Measurements from ENCODE around the gene MGRN1. TPM values are rescaled to one million over a fixed set of nuclear protein-coding genes. Genes with fewer than 3 reads are reported as not detected.

MGRN1 gene
- total RNA-seq, 1 donor from 2014 or later, result 127 TPM

DNA sequence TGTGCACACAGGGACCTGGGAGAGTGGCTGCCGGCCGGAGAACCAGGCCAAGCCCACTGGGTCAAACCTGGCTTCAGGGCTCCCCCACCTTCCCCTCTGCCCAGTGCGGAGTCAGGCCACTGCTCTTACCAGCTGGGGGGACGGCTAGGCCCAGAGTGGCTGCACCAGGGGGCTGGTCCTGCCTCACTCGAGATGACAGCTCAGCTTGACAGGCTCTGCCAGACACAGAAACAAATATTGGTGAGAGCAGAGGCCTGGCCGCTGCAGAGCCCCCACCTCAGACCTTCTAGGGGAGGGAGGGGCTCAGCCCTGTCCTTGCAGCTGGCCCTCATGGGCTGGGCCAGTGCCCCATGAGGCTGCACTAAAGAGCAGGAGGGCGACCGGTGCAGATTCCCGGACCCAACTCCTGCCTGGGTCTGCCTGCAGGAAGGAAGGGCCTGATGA lies 73.2 kb downstream of the MGRN1 start:
- DNase-seq (ENCODE audit: low spot score), result no peak

DNA sequence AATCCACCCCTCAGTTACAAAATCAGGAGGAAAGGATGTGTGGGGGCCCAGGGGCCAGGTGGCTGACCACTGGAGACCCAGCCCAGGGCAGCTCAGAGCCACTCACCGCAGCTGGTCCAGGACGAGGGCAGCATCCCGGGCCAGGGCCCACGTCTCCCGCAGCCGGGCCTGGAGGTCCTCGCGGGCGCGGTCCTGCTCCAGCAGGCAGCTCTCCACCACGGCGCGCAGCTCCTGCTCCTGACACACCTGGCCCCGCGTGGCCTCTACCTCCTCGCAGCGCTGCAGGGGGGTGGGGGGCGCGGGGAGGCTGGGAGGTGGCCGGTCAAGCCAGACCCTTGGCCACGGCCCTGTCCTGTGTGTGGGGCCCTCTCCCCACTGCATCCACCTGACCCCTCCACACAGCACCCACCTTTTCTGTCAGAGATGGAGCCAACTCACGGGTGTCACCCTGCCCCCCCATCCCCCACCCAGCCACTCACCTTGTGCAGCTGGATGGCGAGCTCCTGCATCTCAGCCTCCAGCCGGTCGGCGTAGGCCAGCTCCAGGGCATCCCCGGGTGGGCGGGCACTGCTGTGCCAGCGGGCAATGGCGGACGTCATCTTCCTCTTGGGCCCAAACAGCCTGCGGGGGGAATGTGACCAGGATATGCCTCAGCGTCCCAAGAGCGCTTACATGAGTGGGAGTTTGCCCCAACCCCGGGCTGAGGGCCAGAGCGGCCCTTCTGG lies 73.9 kb downstream of the MGRN1 start:
- no peak for DNase-seq (ENCODE audit: low spot score)

DNA sequence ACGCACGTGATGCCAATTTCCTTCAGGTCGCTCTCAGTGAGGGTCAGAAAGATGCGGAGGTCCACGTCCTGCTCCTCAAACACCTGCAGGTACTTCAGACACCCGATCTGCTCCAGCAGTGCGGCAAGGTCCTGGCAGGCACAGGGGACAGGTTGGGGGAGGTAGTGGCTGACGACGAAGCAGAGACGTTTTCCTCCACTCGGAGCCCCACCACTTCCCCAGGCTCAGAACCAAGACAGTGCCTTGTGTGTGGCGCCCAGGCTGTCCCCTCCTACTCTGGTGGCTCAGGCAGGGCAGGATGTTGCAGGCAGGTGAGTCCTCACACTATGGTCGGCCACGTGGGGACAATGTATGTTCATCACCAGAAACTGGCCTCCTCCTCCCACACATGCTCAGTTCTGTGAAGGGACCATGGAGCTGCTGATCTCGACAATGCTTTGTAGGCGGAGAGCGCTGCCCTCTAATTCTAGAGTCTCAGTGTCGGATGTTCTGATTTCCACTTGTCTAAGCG lies 74.5 kb downstream of the MGRN1 start:
- no peak for DNase-seq (ENCODE audit: low spot score)

DNA sequence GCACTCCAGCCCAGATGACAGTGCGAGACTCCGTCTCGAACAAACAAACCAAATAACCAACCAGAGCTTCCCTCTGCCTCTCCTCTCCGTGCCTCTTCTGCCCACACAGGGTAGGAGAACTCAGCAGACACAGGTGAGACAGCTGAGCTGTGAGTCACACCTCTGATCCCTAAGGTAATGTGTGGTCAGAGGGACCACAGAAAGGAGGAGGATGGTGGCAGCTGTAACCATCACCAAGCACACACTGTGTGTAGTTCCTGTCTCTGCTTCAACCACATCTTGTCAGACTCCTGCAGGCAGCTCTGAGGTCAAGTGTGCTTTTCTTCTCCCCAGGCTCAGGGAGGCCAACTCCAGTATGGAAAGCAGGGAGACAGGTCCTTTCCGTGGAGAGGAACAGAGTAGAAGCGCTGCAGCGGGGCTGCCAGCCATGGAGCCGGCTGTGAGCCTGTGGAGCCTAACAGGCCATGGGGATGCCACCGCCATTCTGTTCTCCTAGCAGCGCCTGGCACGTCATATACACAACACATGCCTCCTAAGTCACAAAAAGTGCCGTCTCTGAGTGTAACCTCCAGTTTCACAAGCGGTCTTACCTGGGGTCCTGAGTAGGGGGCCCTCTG lies 75.9 kb downstream of the MGRN1 start:
- no peak for DNase-seq (ENCODE audit: low spot score)

DNA sequence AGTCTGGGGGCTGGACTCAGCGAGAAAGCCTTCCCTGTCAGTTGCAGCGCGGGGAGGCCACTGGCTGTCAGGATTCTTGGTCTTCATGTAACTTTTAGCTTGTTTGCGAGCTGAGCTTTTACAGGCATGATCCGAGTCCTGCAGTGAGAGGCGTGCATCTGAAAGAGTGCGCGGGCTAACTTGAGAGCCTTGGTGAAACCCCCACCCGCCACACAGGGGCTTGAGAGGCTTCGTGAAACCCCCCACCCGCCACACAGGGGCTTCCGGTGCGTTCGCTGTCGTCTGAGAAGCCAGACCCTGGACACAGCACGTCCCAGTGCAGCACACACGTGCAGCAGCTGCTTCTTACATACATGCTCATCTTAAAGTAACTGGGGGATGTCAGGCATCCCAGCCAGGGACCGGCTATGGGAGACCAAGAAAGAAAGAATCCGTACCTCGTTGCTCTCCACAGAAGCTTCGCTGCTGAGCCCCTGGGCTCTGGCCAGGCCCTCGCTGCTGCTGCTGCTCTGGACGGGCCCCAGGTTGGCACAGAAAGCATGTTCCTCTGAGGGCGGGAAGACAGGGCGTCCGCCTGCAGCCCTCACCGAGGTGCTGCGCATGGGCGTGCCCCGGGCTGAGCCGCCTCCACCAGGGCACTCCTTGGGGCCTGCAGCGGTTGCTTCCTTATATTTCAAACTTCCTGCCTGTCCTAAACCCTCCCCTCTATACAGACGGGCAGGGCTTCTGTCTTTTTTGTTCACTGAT lies 76.5 kb downstream of the MGRN1 start:
- DNase-seq (ENCODE audit: low spot score), result no peak

DNA sequence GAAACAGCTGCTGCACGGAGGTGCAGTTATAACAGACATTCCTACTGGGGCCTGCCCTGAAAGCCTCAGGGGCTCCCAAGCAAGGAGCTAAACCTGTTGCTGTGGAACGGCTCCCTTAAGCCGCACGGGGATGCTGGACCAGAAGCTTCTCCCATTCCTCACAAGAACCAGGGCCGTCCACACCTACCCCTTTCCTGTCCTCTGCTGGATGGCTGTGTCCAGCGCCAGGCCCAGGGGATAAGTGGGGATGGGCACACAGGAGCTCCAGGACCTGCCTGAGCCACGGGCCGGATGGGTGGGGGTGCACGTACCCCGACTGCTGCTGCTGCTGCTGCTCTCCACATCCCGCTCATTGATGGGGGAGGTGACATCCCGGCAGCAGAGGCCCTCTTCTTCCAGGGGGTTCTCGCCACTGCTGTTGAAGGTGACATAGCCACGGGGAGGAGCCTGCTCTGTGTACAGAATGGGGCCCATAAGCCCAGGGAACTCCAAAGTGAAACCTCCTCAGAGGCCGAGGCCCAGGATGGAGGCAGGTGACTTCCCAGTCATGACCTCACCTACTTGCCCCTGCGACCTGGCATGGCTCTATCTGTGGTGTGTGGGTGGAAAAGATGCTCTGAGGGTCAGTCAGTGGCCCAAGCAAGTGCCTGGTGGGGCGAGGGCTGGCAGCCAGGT lies 77.3 kb downstream of the MGRN1 start:
- no peak for DNase-seq (ENCODE audit: low spot score)

DNA sequence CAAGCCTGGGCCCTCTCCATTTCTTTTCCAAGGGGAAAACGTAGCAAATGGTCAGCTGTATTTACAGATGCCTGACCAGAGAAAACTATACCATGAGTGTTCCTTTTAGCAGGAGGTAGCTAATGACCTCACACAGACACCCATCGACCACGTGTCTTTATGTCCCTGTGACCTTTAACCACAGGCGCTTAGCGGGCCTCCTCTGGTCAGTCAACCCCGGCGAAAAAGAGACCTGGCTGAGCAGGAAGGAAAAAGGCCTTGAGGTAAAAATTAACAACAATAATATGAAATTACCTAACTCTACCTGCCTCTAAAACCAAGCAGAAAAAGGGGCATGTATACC lies 77.8 kb downstream of the MGRN1 start:
- DNase-seq (ENCODE audit: low spot score), result no peak

DNA sequence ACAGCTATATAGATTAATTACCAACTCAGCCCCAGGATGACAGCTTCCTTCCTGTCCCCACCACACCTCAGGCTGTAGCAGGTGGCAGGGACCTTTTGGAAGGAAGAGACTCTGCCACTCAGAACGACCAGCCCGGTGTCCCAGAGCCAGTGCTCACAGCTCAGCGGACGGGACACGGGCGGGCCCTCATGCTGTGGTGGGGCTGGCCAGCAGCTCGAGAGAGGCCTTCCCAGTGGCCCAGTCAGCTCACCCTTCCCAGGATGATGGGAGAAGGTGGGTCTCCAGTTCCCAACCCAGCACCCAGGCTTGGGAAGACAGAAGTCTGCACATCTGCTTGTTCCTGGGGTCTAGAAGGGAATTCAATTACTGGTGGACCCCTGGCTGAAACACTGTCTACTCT lies 79.3 kb downstream of the MGRN1 start:
- no peak for DNase-seq (ENCODE audit: low spot score)

DNA sequence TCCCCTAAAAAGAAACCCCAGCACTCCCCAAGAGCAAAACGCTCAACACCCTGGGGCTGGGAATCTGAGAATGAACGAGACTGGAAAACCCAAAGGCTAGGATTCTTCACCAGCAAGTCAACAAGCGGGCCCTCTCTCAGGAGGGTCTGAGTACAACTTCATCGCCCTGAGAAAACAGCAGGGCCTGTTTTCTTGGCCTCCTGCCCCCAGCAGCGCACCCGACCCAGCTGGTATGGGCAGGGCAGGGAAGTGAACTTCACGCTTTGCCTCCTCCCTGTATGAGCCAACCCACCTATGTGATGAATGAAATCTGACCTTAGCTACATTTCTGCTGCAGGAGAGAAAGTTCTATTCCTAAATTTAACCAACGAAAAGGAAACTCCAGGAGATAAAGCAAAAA lies 79.9 kb downstream of the MGRN1 start:
- no peak for DNase-seq (ENCODE audit: low spot score)

DNA sequence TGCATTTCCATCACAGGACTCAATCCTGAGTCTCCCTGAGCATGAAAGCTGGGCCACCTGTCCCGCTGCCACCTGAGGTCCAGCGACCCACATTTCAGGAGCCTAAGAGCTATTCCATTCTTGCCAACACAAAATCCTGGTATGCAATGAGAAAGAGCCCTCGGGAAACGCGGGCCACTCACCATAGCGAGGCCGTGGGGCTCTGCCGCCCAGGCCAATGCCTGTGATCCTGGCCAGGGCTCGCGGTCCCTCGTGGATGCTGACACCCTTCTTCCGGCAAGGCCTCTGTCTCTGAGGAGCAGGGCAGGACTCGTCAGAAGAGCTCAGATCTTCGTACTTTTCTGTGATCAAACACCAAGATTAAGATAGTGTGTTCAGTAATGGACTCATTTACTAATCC lies 80.3 kb downstream of the MGRN1 start:
- no peak for DNase-seq (ENCODE audit: low spot score)

DNA sequence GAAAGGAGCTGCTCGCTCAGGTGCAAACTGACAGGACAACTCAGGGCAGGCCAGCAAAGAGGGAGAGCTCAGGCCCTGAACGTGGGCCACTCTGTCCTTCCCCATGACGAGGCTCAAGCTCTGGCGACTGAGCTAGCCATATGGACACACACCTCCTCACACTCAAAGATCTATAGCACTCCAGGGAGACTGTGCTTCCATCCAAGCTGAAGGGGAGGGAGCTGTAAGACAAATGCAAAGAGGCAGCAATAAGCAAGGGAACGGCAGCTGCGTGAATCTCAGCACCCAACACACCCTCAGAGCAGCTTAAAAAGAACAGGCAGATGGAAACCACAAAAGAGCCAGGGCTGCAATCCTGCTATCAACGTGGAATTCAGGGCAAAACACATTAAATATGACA lies 82.2 kb downstream of the MGRN1 start:
- DNase-seq (ENCODE audit: low spot score), result no peak

DNA sequence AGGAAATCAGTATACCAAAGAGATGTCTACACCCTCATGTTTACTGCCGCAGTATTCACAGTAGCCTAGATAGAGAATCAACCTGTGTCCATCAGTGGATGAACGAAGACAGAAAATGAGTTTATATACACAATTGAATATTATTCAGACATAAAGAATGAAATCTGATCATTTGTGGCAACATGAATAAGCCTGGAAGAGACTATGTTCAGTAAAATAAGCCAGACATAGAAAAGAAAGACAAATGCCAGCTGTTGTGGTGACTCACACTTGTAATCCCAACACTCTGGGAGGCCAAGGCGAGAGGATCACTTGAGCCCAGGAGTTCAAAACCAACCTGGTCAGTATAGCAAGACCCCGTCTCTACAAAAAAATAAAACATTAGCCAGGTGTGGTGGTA lies 84.9 kb downstream of the MGRN1 start:
- no peak for DNase-seq (ENCODE audit: low spot score)

DNA sequence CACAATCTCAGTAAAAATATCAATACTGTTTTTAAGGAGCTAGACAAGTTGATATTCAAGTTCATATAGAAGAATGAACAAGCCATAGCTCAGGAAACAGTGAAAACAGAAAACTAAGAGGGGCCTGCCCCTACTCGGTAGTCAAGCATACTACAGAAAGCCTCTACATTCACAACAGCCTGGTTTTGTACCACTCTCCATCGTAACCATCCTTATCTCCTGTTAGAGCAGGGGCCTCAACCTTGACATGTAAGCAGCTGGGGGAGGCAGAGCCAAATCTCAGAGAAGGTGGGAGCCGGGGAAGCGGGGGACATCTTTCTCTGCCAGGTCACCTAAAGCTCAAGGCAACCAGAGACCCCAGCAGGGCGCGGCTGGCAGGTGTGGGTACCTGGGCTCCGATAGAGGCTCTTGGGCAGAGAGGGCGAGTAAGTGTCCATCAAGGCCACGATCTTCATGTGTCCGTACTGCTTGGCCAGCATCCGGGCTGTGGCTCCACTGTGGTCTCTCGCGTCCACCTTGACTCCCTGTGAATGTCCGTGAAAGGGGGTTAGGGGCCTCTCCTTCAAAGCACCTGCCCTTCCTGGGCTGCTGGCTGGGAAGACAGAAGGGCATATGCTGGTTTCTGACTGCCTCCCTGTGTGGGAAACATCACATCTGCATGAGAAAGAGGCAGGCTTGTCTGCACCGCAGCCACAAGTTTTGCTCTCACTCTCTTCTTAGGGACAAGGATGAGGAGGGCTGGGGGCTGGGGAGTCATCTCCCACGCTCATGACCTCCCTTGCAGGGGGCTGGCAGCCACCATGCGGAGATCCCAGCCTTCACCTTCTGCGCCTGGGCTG lies 89.3 kb downstream of the MGRN1 start:
- DNase-seq (ENCODE audit: low spot score), result no peak

DNA sequence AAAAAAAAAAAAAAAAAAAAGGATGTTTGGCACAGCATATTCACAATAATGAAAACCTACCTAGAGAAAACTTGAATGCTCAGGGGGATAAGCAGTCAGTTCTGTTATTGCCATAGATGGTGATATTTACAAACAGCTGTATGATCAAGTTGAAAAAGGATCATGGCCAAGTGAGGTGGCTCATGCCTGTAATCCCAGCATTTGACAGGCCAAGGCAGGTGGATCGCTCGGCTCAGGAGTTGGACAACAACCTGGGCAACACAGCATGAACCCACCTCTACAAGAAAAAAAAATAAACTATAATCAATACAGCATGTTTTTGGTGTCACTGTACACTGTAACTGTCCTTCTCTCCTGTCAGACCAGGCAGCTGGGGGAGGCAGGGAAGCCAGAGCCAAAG lies 90.4 kb downstream of the MGRN1 start:
- DNase-seq (ENCODE audit: low spot score), result no peak

DNA sequence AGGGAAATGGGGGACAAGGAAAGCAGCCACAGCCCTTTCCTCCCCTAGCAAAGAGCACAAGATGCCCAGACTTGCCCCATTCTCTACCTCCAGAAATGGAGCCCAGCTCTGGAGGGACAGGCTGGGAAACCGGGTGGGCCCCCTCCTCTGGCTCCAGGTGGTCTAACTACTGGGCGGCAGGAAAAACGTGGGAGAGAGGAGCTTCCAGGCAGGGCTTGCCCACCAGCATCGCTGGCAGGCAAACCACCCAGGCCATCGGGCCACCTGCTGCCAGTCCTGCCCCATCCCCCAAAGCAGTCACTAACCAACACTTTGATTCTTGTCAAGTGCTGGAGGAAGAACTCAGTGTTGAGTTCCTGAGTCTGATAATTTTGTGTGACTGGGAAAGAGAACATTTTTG lies 93.8 kb downstream of the MGRN1 start:
- DNase-seq (ENCODE audit: low spot score), result no peak

DNA sequence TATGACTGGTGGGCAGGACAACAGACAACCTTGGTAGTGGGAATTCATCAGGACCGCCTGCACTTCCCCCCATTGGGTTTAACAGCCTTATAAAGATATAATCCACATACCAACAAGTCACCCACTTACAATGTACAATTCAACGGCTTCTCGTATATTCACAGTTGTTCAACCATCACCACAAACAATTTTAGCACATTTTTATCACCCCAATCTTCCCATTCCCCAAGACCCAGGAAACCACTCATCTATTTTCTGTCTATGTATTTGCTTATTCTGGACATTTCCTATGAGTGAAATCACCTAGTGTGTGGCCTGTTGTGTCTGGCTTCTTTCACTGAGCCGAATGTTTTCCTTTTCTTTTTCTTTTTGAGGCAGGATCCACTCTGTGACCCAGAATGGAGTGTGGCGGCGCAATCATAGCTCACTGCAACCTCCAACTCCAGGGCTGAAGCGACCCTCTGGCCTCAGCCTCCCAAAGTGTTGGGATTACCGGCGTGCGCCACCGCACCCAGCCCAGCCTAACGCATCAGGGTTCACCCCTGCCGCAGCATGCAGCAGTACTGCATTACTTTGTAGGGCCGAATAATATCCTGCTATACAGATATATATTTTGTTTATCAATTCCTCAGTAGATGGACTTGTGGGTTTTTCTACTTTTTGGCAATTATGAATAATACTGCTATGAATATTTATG lies 98.6 kb downstream of the MGRN1 start:
- no peak for DNase-seq (ENCODE audit: low spot score)

DNA sequence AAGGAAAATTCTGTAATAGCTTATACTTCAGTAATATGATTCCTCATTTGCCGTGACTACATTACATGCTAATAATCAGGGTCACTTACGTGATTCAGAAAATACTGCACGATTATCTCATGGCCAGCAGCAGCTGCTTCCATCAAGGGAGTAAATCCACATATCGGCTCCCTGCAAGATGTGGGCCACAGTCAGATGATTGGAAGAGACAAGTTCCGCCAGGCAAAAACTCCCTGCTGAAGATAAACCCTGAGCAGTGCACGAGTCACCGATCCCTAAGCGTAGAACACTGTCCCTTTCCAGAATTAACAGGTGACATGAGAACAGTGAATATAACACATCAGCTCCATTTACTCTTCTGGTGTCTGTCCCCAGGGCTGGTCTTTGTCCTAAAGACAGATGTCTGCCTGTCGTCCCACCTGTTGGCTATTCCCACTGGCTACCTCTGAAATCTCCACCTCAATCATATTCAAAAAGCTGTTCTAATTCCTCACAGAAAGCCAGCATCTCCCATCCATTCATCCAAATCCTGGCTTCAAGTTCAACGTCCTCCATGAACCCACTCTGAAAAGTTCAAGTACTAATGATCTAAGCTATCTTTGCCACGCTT lies 100.1 kb downstream of the MGRN1 start:
- no peak for DNase-seq (ENCODE audit: low spot score)

DNA sequence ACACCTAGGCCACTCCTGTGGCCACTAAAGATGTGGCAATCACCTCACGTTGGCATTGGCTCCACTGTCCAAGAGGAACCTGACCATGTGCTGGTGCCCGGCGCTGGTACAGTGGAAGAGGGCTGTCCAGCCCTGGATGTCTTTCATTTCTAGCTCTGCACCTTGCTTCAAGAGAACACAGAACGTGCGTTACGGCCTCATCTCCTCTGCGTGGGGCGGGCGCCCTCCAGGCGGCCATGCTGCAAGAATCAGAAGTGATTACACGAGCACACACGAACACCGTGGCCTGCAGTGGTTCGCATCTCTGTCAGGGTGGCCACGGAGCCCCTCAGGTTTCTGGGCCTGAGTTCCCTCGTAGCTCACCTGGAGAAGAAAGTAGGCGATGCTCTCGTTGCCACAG lies 102.0 kb downstream of the MGRN1 start:
- no peak for DNase-seq (ENCODE audit: low spot score)

DNA sequence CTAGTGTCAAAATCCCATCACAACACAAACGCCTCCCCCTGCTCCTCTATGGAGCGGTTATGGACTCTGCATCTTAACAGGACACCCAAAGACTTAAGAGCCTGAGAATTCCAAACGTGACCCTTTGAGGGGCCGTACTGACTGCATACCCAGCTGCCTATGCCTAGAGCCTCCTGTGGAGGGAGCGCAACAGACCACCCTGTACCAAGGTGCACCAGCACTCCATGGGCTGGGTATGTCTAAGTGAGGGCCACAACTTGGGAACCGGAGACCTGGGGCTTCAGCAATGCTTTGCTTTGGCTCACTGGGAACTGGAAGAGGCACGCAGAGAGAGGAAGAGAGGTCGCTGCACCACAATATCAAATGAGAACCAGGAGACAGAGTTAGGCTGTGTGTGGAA lies 104.0 kb downstream of the MGRN1 start:
- no peak for DNase-seq (ENCODE audit: low spot score)

DNA sequence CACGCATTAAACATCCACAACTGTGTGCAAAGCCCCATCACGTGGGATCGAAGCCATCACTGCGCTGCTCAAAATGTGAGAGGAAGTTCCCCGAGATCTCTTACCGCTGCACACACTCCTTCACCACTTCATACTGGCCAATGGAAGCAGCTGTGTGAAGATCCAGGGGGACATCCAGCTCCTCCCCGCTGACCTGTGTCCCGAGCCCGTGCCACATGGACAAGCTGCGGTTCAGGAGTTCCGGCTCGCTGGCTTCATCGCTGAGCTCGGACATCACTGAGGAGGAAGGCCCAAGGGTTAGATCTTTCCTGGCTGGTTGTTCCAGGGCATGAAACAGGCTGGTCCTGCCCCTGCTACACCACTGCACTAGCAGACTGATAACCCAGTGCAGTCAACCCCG lies 105.2 kb downstream of the MGRN1 start:
- no peak for DNase-seq (ENCODE audit: low spot score)
